NB4 (cell line): ENCODE measurements around the gene NDUFA7.

Experiments used
- DNase-seq: peaks from one replicate; pipeline ENCODE4 v3.0.0; 2010; ENCODE audit warnings: low read depth
- H3K4me3 ChIP-seq: one replicate; pipeline ENCODE4 v1.5.1; 2011; ENCODE audit warnings: mild to moderate bottlenecking, low read depth, low read length, moderate library complexity
- CTCF ChIP-seq: IDR thresholded peaks from one replicate; pipeline ENCODE4 v1.5.1; 2012; ENCODE audit warnings: low read depth, low read length
- MAX ChIP-seq: IDR thresholded peaks from 2 replicates; pipeline ENCODE4 v1.6.1; 2011; ENCODE audit warnings: low read depth, low read length
- MYC ChIP-seq: IDR thresholded peaks from 2 replicates; pipeline ENCODE4 v1.6.1; 2011; ENCODE audit warnings: low read depth, low read length
- POLR2A ChIP-seq: IDR thresholded peaks from 2 replicates; pipeline ENCODE4 v1.6.1; 2011; ENCODE audit warnings: mild to moderate bottlenecking; ENCODE audit not compliant: insufficient read length; ENCODE audit errors: extremely low read depth

Gene NDUFA7

DNA sequence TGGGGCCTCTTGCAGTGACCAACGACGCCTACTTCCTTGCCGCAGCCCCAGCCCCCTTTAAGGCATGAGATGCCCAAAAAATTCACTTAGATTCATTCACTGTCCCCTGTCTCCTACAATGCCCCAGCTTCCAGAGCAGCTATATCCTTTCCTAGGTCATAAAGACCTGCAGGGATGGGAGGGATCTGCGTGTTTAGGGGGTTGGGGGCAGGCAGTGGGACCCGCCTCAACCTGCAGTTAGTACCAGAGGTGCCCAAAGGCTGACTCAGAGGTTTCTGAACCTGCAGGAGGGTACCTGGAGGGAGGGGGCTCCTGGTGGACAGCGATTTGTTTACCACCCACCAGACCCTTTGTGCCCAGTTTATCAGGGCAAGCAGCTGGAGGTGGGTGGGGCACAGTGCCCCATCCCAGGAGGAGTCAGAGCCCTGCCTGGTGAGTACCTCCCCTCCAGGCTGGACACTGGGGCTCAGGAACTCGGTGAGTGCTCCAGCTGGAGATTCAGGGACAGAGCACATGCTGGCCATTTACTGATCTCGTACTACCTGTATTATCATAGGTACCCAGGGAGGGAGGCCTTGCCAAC is 10.2 kb upstream of the NDUFA7 start:
- TF ChIP-seq MYC, result no peak
- TF ChIP-seq POLR2A, result no peak
- no peak for TF ChIP-seq MAX
- TF ChIP-seq CTCF, result no peak
- H3K4me3 ChIP-seq, result no peak overlapping the region
- no peak for DNase-seq

GRCh38 chr19:8329996-8330395 is 8.8 kb upstream of the NDUFA7 start:
- TF ChIP-seq MYC (no peak), CTCF (no peak), MAX (no peak), POLR2A (no peak)
- DNase-seq, result no peak

GRCh38 chr19:8325454-8325853 is 4.3 kb upstream of the NDUFA7 start:
- DNase-seq, result no peak
- TF ChIP-seq CTCF, result no peak
- TF ChIP-seq POLR2A, result no peak
- no peak for TF ChIP-seq MYC
- TF ChIP-seq MAX, result no peak
- no peak overlapping the region for H3K4me3 ChIP-seq

More at GRCh38 chr19:8329996-8330395, 8.8 kb upstream of the NDUFA7 start:
- no peak overlapping the region for H3K4me3 ChIP-seq

GRCh38 chr19:8324186-8325050 is 3.2 kb upstream of the NDUFA7 start:
- no peak overlapping the region for H3K4me3 ChIP-seq
- peak; percentile 68 for DNase-seq
- TF ChIP-seq POLR2A (peak; percentile 66), CTCF (peak; percentile 15), MAX (no peak), MYC (peak; percentile 24; the same call in 1 of the 2 replicates)

DNA sequence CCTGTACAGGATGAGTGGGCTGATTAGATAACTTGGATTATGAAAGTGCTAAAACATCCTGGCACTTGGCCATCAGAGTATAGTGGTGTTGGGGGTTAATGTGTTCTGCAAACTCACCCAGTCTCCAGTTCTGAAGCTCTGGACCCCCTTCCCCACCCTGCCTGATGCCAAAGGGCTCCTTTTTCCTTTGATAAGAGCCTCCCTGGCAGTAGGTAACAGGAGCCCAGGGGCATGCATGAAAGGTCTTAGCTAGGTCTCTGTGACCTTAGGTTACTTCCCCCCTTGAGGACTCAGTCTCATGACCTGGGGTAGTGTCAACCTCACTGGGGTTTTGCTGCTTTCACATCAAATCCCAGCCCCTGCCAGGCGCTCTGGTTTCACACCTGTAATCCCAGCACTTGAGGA is 2.6 kb upstream of the NDUFA7 start:
- peak; percentile 63 for DNase-seq
- TF ChIP-seq POLR2A (no peak), CTCF (no peak), MYC (no peak), MAX (no peak)
- peak overlapping the region; percentile 6 for H3K4me3 ChIP-seq
